ENCODE results near the gene PRKCB.
A peak's percentile ranks its signal among the peaks of the same experiment; 100 is the strongest.

Gene PRKCB

GRCh38 chr16:23858542-23858941, 22.8 kb downstream of the PRKCB start:
- Histone ChIP-seq H4K20me1 (ENCODE audit: insufficient read depth, low read length) (peaks cover 6% of the 10 kb centered on the region), H3K27ac (ENCODE audit: low read length) (no peak overlapping the region)
- TF ChIP-seq, protein P1, sequence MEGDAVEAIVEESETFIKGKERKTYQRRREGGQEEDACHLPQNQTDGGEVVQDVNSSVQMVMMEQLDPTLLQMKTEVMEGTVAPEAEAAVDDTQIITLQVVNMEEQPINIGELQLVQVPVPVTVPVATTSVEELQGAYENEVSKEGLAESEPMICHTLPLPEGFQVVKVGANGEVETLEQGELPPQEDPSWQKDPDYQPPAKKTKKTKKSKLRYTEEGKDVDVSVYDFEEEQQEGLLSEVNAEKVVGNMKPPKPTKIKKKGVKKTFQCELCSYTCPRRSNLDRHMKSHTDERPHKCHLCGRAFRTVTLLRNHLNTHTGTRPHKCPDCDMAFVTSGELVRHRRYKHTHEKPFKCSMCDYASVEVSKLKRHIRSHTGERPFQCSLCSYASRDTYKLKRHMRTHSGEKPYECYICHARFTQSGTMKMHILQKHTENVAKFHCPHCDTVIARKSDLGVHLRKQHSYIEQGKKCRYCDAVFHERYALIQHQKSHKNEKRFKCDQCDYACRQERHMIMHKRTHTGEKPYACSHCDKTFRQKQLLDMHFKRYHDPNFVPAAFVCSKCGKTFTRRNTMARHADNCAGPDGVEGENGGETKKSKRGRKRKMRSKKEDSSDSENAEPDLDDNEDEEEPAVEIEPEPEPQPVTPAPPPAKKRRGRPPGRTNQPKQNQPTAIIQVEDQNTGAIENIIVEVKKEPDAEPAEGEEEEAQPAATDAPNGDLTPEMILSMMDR (IDR thresholded peaks at IDR 0.05; ENCODE audit: low read depth, low read length), result no peak
- TF ChIP-seq EZH2phosphoT487 (IDR thresholded peaks at IDR 0.05; ENCODE audit: low read depth), result no peak

DNA sequence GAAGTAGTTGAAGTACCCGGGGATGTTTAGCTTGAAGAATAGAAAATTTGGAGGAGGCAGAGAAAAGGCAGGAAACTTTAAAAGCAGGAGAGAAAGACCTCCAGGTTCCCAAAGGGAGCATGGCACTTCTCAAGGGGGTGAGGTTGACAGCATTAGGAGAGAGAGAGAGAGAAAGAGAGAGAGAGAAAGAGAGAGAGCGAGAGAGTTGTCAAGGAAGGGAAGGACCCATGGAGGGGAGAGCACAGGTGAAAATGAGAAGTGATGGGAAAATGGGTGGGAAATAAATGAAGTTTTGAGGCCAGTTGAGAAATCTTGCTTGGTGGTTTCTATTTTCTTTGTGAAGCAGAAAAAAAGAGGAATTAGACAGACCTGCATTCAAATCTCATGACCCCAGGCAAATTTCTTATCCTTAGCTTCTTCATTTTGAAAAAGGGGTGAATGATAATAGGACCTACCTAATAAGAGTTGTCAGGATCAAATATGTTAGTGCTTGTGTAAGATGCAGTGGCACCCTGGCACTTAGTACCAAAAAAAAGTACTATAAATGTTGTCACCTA, 24.0 kb downstream of the PRKCB start:
- Histone ChIP-seq H2AFZ (ENCODE audit: low read depth, low read length) (no peak overlapping the region), H3K79me2 (ENCODE audit: low read length) (no peaks in the 10 kb centered on the region), H3K4me2 (ENCODE audit: low read length) (peak overlapping the region; percentile 38), H3K4me1 (ENCODE audit: low read length) (peaks cover 54% of the 10 kb centered on the region), H3K9me3 (ENCODE audit: insufficient read depth, low read length) (no peaks in the 10 kb centered on the region), H3K27ac (ENCODE audit: low read length) (no peak overlapping the region), H4K20me1 (ENCODE audit: insufficient read depth, low read length) (peaks cover 6% of the 10 kb centered on the region), H3K36me3 (replicated peaks; ENCODE audit: low read depth, low read length) (no peaks in the 10 kb centered on the region), H3K4me3 (ENCODE audit: low read length) (no peak overlapping the region), H3K9ac (ENCODE audit: low read length) (no peak overlapping the region), H3K27me3 (ENCODE audit: low read depth, low read length) (peaks cover 71% of the 10 kb centered on the region)
- no peak for TF ChIP-seq EZH2phosphoT487 (IDR thresholded peaks at IDR 0.05; ENCODE audit: low read depth)
- TF ChIP-seq, protein P1 (IDR thresholded peaks at IDR 0.05; ENCODE audit: low read depth, low read length), result no peak

More at GRCh38 chr16:23858542-23858941, 22.8 kb downstream of the PRKCB start:
- Histone ChIP-seq H3K4me1 (ENCODE audit: low read length) (peaks cover 45% of the 10 kb centered on the region), H2AFZ (ENCODE audit: low read depth, low read length) (no peak overlapping the region), H3K27me3 (ENCODE audit: low read depth, low read length) (peaks cover 79% of the 10 kb centered on the region), H3K4me2 (ENCODE audit: low read length) (no peak overlapping the region), H3K9ac (ENCODE audit: low read length) (no peak overlapping the region), H3K9me3 (ENCODE audit: insufficient read depth, low read length) (no peaks in the 10 kb centered on the region), H3K79me2 (ENCODE audit: low read length) (no peaks in the 10 kb centered on the region), H3K4me3 (ENCODE audit: low read length) (no peak overlapping the region), H3K36me3 (replicated peaks; ENCODE audit: low read depth, low read length) (no peaks in the 10 kb centered on the region)

DNA sequence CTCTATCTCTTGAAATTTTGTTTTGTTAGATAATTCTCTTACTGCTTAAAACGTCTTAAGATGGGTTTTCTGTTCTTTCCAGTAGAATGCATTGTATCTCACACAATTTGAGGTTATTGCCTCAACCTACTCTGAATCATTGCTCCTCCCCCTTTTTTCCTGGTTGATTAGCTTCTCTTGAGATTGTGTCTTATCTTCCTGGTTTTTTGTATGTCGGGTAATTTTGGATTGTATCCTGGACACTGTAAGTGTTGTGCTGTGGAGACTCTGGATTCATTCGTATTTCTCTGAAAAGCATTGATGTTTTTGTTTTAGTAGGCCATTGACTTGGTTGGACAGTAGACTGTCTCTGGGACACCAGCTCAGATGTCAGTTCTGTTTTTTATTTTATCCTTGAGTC, 26.1 kb downstream of the PRKCB start:
- H3K27ac ChIP-seq (ENCODE audit: low read length), result no peak overlapping the region
- H3K36me3 ChIP-seq (replicated peaks; ENCODE audit: low read depth, low read length), result no peaks in the 10 kb centered on the region
- peaks cover 67% of the 10 kb centered on the region for H3K27me3 ChIP-seq (ENCODE audit: low read depth, low read length)
- H2AFZ ChIP-seq (ENCODE audit: low read depth, low read length), result no peak overlapping the region
- H3K4me2 ChIP-seq (ENCODE audit: low read length), result no peak overlapping the region
- peaks cover 6% of the 10 kb centered on the region for H4K20me1 ChIP-seq (ENCODE audit: insufficient read depth, low read length)
- no peak for TF ChIP-seq EZH2phosphoT487 (IDR thresholded peaks at IDR 0.05; ENCODE audit: low read depth)
- TF ChIP-seq, protein P1 (IDR thresholded peaks at IDR 0.05; ENCODE audit: low read depth, low read length), result no peak
- no peak overlapping the region for H3K9ac ChIP-seq (ENCODE audit: low read length)
- H3K79me2 ChIP-seq (ENCODE audit: low read length), result no peaks in the 10 kb centered on the region
- H3K4me1 ChIP-seq (ENCODE audit: low read length), result peaks cover 48% of the 10 kb centered on the region
- no peaks in the 10 kb centered on the region for H3K9me3 ChIP-seq (ENCODE audit: insufficient read depth, low read length)
- no peak overlapping the region for H3K4me3 ChIP-seq (ENCODE audit: low read length)

DNA sequence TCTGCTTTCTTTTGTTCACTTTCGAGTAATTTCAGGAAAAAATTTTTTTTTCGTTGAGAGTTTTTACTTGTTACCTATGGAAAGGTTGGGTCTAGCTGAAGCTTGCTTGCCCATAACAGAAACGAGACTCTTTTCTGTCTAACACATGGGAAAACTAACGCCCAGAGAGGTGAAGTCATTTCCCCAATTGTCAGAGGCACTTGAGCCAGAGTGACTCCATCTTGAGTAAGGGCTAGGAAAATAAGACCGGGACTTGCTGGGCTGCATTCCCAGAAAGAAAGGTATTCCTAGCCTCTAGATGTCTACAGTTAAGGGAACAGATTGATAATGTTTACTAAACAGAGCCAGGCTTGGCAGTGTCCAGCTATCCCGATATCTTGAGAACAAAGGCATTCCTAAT, 26.8 kb downstream of the PRKCB start:
- peaks cover 6% of the 10 kb centered on the region for H4K20me1 ChIP-seq (ENCODE audit: insufficient read depth, low read length)
- no peaks in the 10 kb centered on the region for H3K36me3 ChIP-seq (replicated peaks; ENCODE audit: low read depth, low read length)
- no peak overlapping the region for H3K4me2 ChIP-seq (ENCODE audit: low read length)
- H3K79me2 ChIP-seq (ENCODE audit: low read length), result no peaks in the 10 kb centered on the region
- TF ChIP-seq, protein P1 (IDR thresholded peaks at IDR 0.05; ENCODE audit: low read depth, low read length), result no peak
- TF ChIP-seq EZH2phosphoT487 (IDR thresholded peaks at IDR 0.05; ENCODE audit: low read depth), result no peak
- H3K9me3 ChIP-seq (ENCODE audit: insufficient read depth, low read length), result no peaks in the 10 kb centered on the region
- peaks cover 63% of the 10 kb centered on the region for H3K27me3 ChIP-seq (ENCODE audit: low read depth, low read length)
- no peak overlapping the region for H3K27ac ChIP-seq (ENCODE audit: low read length)
- H2AFZ ChIP-seq (ENCODE audit: low read depth, low read length), result no peak overlapping the region
- H3K9ac ChIP-seq (ENCODE audit: low read length), result no peak overlapping the region
- H3K4me1 ChIP-seq (ENCODE audit: low read length), result peaks cover 48% of the 10 kb centered on the region
- H3K4me3 ChIP-seq (ENCODE audit: low read length), result no peak overlapping the region

All from OCI-LY3 (cell line).